GM10847 (cell line): ENCODE results near the gene ACTN3.
A peak's percentile ranks its signal among the peaks of the same experiment; 100 is the strongest.

ENCODE experiments used
- POLR2A ChIP-seq: IDR thresholded peaks from 2 replicates; pipeline ENCODE4 v1.6.1; 2011; ENCODE audit not compliant: insufficient read length; ENCODE audit errors: extremely low read depth

ACTN3 gene

GRCh38 chr11:66579017-66579606, 32.4 kb downstream of the ACTN3 start:
- TF ChIP-seq POLR2A = no peak

DNA sequence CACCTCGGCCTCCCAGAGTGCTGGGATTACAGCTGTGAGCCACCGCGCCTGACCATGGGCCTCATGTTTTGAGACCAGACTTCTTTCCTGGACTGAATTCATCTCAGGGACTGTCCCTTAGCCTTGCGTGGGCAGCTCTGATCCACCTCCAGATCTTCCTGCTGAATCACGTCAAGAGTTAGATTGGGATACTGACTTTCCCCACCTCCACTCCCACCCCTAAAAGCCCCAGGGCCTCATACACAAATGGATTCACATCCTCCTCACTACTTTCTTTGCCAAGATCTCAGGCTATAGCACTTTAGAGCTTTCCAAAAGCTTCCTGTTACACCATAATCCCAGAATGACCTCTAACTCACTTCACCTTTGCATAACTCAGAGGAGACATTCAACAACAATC, 34.1 kb downstream of the ACTN3 start:
- no peak for TF ChIP-seq POLR2A

DNA sequence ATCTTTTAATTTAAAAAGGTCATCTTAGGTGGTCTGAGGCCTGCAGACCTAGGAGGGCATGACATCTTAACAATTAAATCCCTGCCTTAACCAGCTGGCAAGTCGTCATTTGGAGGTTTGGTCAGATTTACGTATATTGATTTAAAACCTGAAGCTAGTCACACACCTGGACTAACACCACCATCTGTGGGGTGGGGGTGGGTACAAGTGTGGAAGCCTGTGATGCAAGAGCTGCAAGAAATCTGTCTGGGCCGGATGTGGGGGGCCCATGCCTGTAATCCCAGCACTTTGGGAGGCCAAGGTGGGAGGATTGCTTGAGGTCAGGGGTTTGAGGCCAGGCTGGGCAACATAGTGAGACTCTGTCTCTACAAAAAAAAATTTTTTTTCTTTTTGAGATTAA, 34.6 kb downstream of the ACTN3 start:
- TF ChIP-seq POLR2A = no peak

DNA sequence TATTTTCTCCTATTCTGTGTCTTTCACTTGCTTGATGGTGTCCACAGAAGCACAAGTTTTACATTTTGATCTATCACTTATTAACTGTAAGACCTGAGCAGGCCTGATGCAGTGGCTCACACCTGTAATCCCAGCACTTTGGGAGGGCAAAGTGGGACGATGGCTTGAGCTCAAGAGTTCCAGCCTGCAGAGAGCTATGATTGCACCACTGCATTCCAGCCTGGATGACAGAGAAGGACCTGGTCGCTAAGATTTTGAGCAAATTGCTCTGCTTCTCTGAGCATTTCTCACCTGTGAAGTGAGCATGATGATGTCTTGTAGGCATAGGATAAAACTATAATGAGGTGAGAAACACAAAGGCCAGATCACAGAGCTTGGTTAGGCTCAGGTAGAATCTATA, 39.4 kb downstream of the ACTN3 start:
- TF ChIP-seq POLR2A = no peak

GRCh38 chr11:66589996-66590675, 43.4 kb downstream of the ACTN3 start:
- TF ChIP-seq POLR2A = no peak

DNA sequence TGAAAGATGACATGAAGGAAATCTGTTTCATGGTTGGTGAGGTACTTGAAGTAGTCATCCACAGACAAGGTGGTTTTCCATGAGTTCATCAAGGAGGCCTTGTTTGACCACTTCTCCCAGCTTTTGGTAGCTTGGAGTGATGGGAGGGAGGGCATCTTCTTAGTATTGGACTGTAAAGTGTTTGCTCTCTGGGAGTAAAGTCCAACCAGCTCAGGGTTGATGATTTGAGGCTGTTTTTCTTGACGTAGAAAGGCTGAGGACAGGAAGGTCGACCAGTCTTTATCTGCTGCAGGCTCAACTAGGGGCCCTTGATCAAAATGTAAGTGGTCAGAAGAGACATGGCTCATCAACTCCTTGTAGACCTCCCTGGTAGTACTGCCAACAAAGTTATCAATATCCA, 44.5 kb downstream of the ACTN3 start:
- no peak for TF ChIP-seq POLR2A

DNA sequence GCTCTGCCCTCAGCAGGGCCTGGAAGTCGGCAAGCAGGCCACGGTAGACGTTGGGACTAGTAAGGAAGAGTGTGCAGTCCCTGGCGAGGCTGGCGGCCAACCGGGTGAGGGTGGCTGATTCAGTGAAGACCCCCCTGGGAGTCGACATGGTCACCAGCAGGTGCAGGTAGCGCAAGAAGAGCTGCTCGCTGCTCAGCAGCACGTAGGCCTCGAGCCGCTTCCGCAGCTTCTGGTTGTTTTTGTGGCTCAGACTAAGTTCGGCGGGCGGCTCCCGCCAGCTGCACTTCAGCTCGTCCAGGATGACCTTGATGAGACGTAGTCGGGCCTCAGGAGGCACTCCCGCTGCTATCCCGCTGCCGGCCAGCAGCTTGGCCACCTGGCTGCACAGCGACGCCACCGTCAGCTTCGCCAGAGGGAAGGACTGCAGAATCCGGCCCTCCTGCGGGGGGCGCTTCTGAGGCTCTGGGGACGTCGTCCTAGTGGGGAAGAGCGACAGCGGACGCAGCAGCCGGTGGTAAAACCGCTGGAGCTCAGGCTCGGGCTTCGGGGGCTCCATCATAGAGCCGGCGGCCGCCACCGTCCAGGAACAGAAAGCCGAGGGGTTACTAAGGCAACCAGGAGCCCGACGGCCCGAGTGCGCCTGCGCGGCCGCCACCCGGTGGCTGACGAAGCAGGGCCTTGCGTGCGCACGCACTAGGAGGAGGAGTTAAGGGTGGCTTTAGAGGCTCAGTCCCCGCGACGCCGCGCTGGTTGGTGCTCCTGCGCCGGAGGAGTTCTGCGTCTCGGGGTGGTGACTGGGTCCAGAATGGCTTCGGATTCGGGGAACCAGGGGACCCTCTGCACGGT, 46.0 kb downstream of the ACTN3 start, which contains the start of the genes CCDC87 and CCS:
CCDC87 (minus strand) TSS at position 607 of the 846 bp plus-strand sequence; CDS start at position 559, 48 bp downstream.
CCS (plus strand) TSS at position 729 of the 846 bp plus-strand sequence; CDS start at position 806, 77 bp downstream.
- peak; percentile 95 for TF ChIP-seq POLR2A

DNA sequence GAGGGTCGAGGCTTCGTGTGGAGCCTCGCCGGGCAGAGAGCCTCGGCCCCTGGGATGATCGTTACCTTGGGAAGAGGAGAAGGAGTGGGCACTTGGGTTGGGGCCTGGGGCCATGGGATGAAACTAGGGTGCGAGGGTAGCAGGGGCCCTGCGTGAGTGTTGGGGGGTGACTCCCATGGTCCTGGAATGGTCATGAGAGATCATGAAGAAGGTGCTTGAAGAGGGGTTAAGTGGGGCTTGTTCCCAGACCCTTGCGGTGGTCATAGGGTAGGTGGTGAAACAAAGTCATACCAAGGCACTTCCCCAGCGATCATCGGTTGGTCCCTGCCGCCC, 46.6 kb downstream of the ACTN3 start:
- no peak for TF ChIP-seq POLR2A

DNA sequence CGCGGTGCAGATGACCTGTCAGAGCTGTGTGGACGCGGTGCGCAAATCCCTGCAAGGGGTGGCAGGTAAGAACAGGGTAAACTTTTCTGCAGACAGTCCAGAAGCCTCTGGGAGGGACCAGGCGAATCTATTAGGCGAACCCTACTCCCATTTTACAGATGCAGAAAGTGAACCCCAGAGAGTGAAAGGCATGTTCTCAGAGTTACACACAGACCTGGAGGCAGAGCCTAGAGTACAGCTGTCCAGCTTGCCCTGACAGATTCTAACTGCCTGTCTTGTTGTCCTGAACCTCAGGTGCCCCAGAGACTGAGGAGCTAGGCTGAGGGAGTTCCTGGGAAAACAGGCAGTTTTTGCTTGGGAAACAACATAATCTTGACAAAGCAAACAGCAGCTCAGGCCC, 46.9 kb downstream of the ACTN3 start:
- no peak for TF ChIP-seq POLR2A

GRCh38 chr11:66595245-66595904, 48.7 kb downstream of the ACTN3 start:
- TF ChIP-seq POLR2A = no peak

DNA sequence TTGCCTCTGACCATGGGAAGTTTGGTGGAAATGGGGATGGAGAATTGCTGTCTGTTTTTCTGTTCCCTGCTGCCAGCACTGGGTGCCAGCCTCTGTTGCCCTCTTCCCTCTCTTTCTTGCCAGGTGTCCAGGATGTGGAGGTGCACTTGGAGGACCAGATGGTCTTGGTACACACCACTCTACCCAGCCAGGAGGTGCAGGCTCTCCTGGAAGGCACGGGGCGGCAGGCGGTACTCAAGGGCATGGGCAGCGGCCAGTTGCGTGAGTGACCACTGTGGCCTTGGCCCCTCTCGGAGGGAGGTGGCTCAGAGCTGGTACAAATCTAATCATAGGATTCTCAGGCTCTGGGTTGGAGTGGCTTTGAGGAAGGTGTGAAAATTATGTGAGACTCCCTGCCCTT, 52.3 kb downstream of the ACTN3 start:
- no peak for TF ChIP-seq POLR2A

GRCh38 chr11:66600219-66600618, 53.5 kb downstream of the ACTN3 start:
- TF ChIP-seq POLR2A = no peak

DNA sequence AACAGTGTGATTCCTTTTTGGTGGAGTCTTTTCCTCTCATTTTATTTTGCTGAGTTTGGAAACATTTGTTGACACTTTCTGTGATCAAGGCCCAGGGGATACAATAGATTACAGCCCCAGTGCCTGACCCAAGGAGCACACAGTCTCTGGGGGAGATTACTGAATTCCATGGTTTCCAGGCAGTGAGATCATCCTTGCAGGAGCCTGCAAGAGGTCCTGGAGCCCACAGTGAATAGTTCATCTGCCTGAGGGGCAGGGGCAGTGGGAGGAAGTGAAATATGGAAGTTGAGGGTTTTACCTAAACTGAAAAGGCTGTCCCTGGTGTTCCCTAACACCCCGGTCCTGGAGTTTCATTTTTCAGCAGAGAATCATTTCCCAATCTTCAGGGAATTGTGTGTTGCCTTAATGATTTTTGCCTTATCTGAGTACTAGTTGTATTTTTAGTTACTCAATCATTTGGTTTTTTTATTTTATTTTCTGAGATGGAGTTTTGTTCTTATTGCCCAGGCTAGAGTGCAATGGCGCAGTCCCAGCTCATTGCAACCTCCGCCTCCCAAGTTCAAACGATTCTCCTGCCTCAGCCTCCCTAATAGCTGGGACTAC, 54.0 kb downstream of the ACTN3 start:
- TF ChIP-seq POLR2A = no peak

GRCh38 chr11:66603072-66603471, 56.4 kb downstream of the ACTN3 start:
- TF ChIP-seq POLR2A = no peak

- TF ChIP-seq POLR2A = no peak
Measured at GRCh38 chr11:66604155-66604554, 57.5 kb downstream of the ACTN3 start.

- no peak for TF ChIP-seq POLR2A
Measured at GRCh38 chr11:66607126-66607834, 60.6 kb downstream of the ACTN3 start.
